Stomach (tissue), 9 donors: ENCODE measurements around the gene CAB39L. TPM values are rescaled to one million over a fixed set of nuclear protein-coding genes. Genes with fewer than 3 reads are reported as not detected.

Experiments
- DNase-seq, 2 donors: peaks; one replicate each; pipeline versions ENCODE4 v3.0.0 to v3.0.0-alpha.2; 2013 to 2019
- H3K27ac ChIP-seq, 5 donors: fragments of 200-600 bp in 4 of 5; sonication (generic) in 4 of 5; one replicate each; pipeline ENCODE4 v1.5.1; 2013 to 2019; ENCODE audit warnings: mild to moderate bottlenecking in 1 of 5, moderate library complexity in 1 of 5
- H3K27me3 ChIP-seq, 3 donors: fragments of 200-600 bp; sonication (generic); one replicate each; pipeline ENCODE4 v1.5.1; 2017 to 2019; ENCODE audit warnings: mixed run types in 1 of 3
- H3K36me3 ChIP-seq, 4 donors: fragments of 200-600 bp; sonication (generic); 1 replicate in 3 of 4; 2 replicates in 1 of 4; pipeline ENCODE4 v1.5.1; 2016 to 2019
- H3K4me1 ChIP-seq, 4 donors: fragments of 200-600 bp; sonication (generic); one replicate each; pipeline ENCODE4 v1.5.1; 2016 to 2019
- H3K4me3 ChIP-seq, 4 donors: fragments of 200-600 bp; sonication (generic) in 3 of 4; one replicate each; pipeline ENCODE4 v1.5.1; 2016 to 2019; ENCODE audit warnings: mild to moderate bottlenecking in 1 of 4
- H3K9me3 ChIP-seq, 4 donors: fragments of 200-600 bp; sonication (generic); one replicate each; pipeline ENCODE4 v1.5.1; 2016 to 2019
- CTCF ChIP-seq, 7 experiments: fragments of 450-650 bp in 4 of 7; fragments of 200-600 bp in 3 of 7; sonication (generic) in 3 of 7; IDR thresholded peaks; one replicate each; pipeline ENCODE4 v1.5.1; 2016 to 2019; ENCODE audit warnings: antibody characterized with exemption in 7 of 7, control low read depth in 2 of 7, mild to moderate bottlenecking in 1 of 7
- EP300 ChIP-seq: sonication (generic); formaldehyde crosslinking; IDR thresholded peaks from one replicate; pipeline ENCODE4 v1.6.1; 2017; ENCODE audit warnings: antibody characterized with exemption
- POLR2A ChIP-seq, 4 donors: fragments of 450-650 bp; IDR thresholded peaks; one replicate each; pipeline ENCODE4 v1.6.1; 2016; ENCODE audit warnings: antibody characterized with exemption in 4 of 4, control low read depth in 2 of 4, mild to moderate bottlenecking in 1 of 4, moderate library complexity in 1 of 4
- POLR2AphosphoS5 ChIP-seq, 3 donors: sonication (generic); formaldehyde crosslinking; IDR thresholded peaks; one replicate each; pipeline ENCODE4 v1.6.1; 2016; ENCODE audit warnings: antibody characterized with exemption in 3 of 3
- WGBS, 5 donors: extraction: QIAGEN DNeasy Blood & Tissue Kit in 3 of 5; methylation state at CpG; one replicate each; pipeline versions ENCODE4 v1.1.5 to v1.1.7; 2013 to 2018; 5-methylcytosine and 5-hydroxymethylcytosine counted together
- intact Hi-C: fragments of 100-400 bp; cut with DNase I; formaldehyde crosslinking; loops from one replicate; pipeline ENCODE4 v1.15.1; 2023; ENCODE audit warnings: low total_unique reads
- polyA plus RNA-seq, 3 donors: library from polyadenylated mRNA; stranded (reverse); fragments of 200-250 nt; gene quantifications; one replicate each; pipeline ENCODE4 v1.2.3, GENCODE V29; 2013
- total RNA-seq, 5 donors: library from RNA; depleted of rRNA; stranded (reverse); fragments of >200 nt; gene quantifications; one replicate each; pipeline versions ENCODE4 v1.1.0 to v1.2.3, GENCODE V29; 2014 to 2016
- donor health status: healthy with polysubstance abuse.
- donor health status: Bipolar disorder and iron deficiency.
- donor health status: healthy.

Gene CAB39L
- total and polyA plus RNA-seq, 8 donors = 11.4 to 61.6 (median 33.0) TPM

- H3K27me3 ChIP-seq = no peaks in the 10 kb centered on the region
- H3K36me3 ChIP-seq = peaks cover 0 to 37% (median 6%) of the 10 kb centered on the region in 4 donors
- TF ChIP-seq POLR2AphosphoS5 (IDR thresholded peaks at IDR 0.05) (no peak), CTCF (IDR thresholded peaks at IDR 0.05) (no peak), EP300 (no peak), POLR2A (IDR thresholded peaks at IDR 0.05) (no peak)
- peak overlapping the region in 3 of 5 donors; percentile 39 to 58 (median 50) for H3K27ac ChIP-seq
- no peaks in the 10 kb centered on the region for H3K9me3 ChIP-seq
- no peak overlapping the region for H3K4me3 ChIP-seq
- H3K4me1 ChIP-seq = peaks cover 1 to 25% (median 12%) of the 10 kb centered on the region in 4 donors
- intact Hi-C loops = no loop called here
- DNase-seq = no peak
Observed at GRCh38 chr13:49319551-49319950, 124.3 kb downstream of the CAB39L start.

- TF ChIP-seq CTCF (IDR thresholded peaks at IDR 0.05) (no peak), POLR2A (IDR thresholded peaks at IDR 0.05) (no peak), EP300 (no peak), POLR2AphosphoS5 (IDR thresholded peaks at IDR 0.05) (no peak)
- DNase-seq = no peak
- peaks cover 12 to 40% (median 27%) of the 10 kb centered on the region in 4 donors for H3K4me1 ChIP-seq
- no peaks in the 10 kb centered on the region for H3K9me3 ChIP-seq
- WGBS, 5 donors = 92 to 96% (median 95%) methylated on average over 5 of the region's 5 CpGs
- intact Hi-C loops = no loop called here
- H3K27me3 ChIP-seq = no peaks in the 10 kb centered on the region
- no peak overlapping the region for H3K27ac ChIP-seq
- H3K4me3 ChIP-seq = no peak overlapping the region
- H3K36me3 ChIP-seq = peaks cover 0 to 15% (median 0%) of the 10 kb centered on the region in 4 donors
Observed at GRCh38 chr13:49315756-49316482, 127.9 kb downstream of the CAB39L start.

GRCh38 chr13:49315036-49315565 is 128.8 kb downstream of the CAB39L start:
- intact Hi-C loops = no loop called here
- Histone ChIP-seq H3K27me3 (no peaks in the 10 kb centered on the region), H3K4me1 (peaks cover 14 to 39% (median 26%) of the 10 kb centered on the region in 4 donors), H3K9me3 (no peaks in the 10 kb centered on the region), H3K27ac (peak overlapping the region in 4 of 5 donors; percentile 78 to 92 (median 86)), H3K36me3 (peaks cover 0 to 23% (median 4%) of the 10 kb centered on the region in 4 donors), H3K4me3 (no peak overlapping the region)
- DNase-seq = no peak
- 84 to 94% (median 91%) methylated on average over 3 of the region's 3 CpGs for WGBS, 5 donors
- TF ChIP-seq CTCF (IDR thresholded peaks at IDR 0.05) = no peak
- no peak for TF ChIP-seq POLR2AphosphoS5 (IDR thresholded peaks at IDR 0.05)
- no peak for TF ChIP-seq POLR2A (IDR thresholded peaks at IDR 0.05)
- TF ChIP-seq EP300 = no peak

DNA sequence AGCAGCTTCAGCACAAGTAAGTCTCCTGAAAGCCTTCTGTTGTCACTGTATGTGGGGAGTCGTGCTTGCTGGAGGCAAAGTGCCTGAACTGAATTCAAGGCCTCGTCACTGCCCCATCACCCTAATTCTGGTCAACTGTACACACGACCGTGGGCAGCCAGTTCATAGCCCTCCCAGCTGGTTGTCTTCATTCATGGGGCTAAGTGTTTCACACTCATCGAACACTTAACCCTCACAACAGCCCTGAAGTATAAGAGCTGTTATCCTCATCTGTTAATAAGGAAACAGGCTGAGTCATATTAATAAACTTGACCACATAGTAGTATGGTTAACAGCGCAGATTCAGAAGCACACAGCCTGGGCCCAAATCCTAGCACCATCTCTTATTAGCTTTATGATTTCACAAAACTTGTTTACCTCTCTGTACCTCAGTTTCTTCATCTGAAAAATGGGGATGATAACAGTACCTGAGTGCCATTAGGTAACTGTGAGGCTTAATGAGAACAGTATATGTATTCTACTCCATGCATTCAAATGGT is 129.5 kb downstream of the CAB39L start:
- 39 to 69% (median 66%) methylated on average over 6 of the region's 6 CpGs for WGBS, 5 donors
- Histone ChIP-seq H3K4me3 (no peak overlapping the region), H3K36me3 (peaks cover 0 to 25% (median 7%) of the 10 kb centered on the region in 4 donors), H3K27me3 (no peaks in the 10 kb centered on the region), H3K27ac (peak overlapping the region; percentile 31 to 92 (median 83)), H3K9me3 (no peaks in the 10 kb centered on the region), H3K4me1 (peaks cover 18 to 41% (median 31%) of the 10 kb centered on the region in 4 donors)
- intact Hi-C loops = no loop called here
- DNase-seq = no peak
- no peak for TF ChIP-seq CTCF (IDR thresholded peaks at IDR 0.05)
- TF ChIP-seq POLR2AphosphoS5 (IDR thresholded peaks at IDR 0.05) = no peak
- TF ChIP-seq EP300 = no peak
- no peak for TF ChIP-seq POLR2A (IDR thresholded peaks at IDR 0.05)
